Gastrocnemius medialis (tissue), 4 donors: Measurements from ENCODE around the gene BPIFB1. TPM values are rescaled to one million over a fixed set of nuclear protein-coding genes. Genes with fewer than 3 reads are reported as not detected.

Experiments
- ATAC-seq, 2 donors: fragments of 150-250 bp; one replicate each; pipeline ENCODE4 v1.9.1; 2016
- DNase-seq, 2 donors: peaks; one replicate each; pipeline ENCODE4 v3.0.0-alpha.2; 2019
- H3K27ac ChIP-seq, 4 donors: fragments of 200-600 bp; sonication (generic); 1 replicate in 1 of 4; 2 replicates in 3 of 4; pipeline ENCODE4 v1.5.1; 2016 to 2018; ENCODE audit warnings: mild to moderate bottlenecking in 2 of 4, moderate library complexity in 1 of 4
- H3K27me3 ChIP-seq, 3 donors: fragments of 200-600 bp; sonication (generic) in 2 of 3; 1 replicate in 1 of 3; 2 replicates in 2 of 3; pipeline versions ENCODE4 v1.5.1 to v1.6.0; 2016 to 2019; ENCODE audit warnings: mild to moderate bottlenecking in 1 of 3, moderate library complexity in 1 of 3
- H3K36me3 ChIP-seq, 2 donors: fragments of 200-600 bp; sonication (generic) in 1 of 2; one replicate each; pipeline ENCODE4 v1.5.1; 2017 to 2018
- H3K4me1 ChIP-seq, 2 donors: fragments of 200-600 bp; sonication (generic) in 1 of 2; one replicate each; pipeline ENCODE4 v1.5.1; 2016 to 2017; ENCODE audit warnings: mild to moderate bottlenecking in 2 of 2
- H3K4me3 ChIP-seq, 4 donors: fragments of 200-600 bp; sonication (generic) in 3 of 4; 1 replicate in 1 of 4; 2 replicates in 3 of 4; pipeline ENCODE4 v1.5.1; 2016 to 2019; ENCODE audit warnings: mild to moderate bottlenecking in 2 of 4
- H3K9me3 ChIP-seq, 3 donors: fragments of 200-600 bp; sonication (generic) in 2 of 3; 1 replicate in 1 of 3; 2 replicates in 2 of 3; pipeline ENCODE4 v1.5.1; 2016 to 2019
- POLR2A ChIP-seq, 2 donors: fragments of 450-650 bp; IDR thresholded peaks; one replicate each; pipeline ENCODE4 v1.6.1; 2017; ENCODE audit warnings: antibody characterized with exemption in 2 of 2, mild to moderate bottlenecking in 2 of 2, moderate library complexity in 2 of 2
- in situ Hi-C, 4 donors: fragments of 200-750 bp; cut with MboI; loops; one replicate each; pipeline versions ENCODE4 v1.15.0 to v1.8.0; 2017; ENCODE audit warnings: low sequenced_read_pairs in 4 of 4
- intact Hi-C: fragments of 100-400 bp; cut with DNase I; formaldehyde crosslinking; loops from one replicate; pipeline ENCODE4 v1.15.1; 2023; ENCODE audit warnings: low total_unique reads
- total RNA-seq, 4 donors: library from RNA; depleted of rRNA; stranded (reverse); fragments of >200 nt; gene quantifications; one replicate each; pipeline versions ENCODE4 v1.1.0 to v1.2.3, GENCODE V29; 2016
- TF ChIP-seq, protein P1 (sequence below), 5 experiments: fragments of 450-650 bp in 3 of 5; fragments of 200-600 bp in 2 of 5; sonication (generic) in 2 of 5; IDR thresholded peaks in 4 of 5; conservative IDR thresholded peaks in 1 of 5; 1 replicate in 4 of 5; 2 replicates in 1 of 5; pipeline ENCODE4 v1.5.1; 2016 to 2019; ENCODE audit warnings: antibody characterized with exemption in 5 of 5, mild to moderate bottlenecking in 3 of 5, moderate library complexity in 3 of 5

Gene BPIFB1
- total RNA-seq, 4 donors from 2014 or later: not detected

DNA sequence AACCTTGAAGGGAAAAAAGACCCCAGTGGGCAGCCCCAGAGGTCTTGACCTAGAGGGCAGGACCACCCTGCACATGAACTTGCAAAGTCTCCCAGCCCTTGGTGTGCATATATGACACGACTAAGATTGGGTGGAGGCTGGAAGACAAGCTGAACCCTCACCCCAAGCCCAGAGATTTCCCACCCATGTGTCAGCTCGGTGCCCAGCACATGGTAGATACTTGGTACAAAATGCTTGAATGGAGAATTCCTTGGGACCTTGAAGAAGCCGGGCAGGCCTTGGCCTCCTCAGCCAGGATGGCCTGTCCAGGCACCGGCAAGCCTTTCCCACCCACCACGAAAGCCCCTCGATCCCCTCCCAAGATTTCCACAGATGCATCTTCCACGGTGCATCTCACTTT is 50.6 kb downstream of the BPIFB1 start:
- DNase-seq (no peak), ATAC-seq (no peak)
- intact Hi-C loops: no loop called here
- no peak overlapping the region for H3K27ac ChIP-seq
- no peaks in the 10 kb centered on the region for H3K4me1 ChIP-seq
- H3K27me3 ChIP-seq: peaks cover 0 to 19% (median 0%) of the 10 kb centered on the region in 3 donors
- H3K36me3 ChIP-seq: no peaks in the 10 kb centered on the region
- no peak for TF ChIP-seq POLR2A (IDR thresholded peaks at IDR 0.05)
- TF ChIP-seq, protein P1, sequence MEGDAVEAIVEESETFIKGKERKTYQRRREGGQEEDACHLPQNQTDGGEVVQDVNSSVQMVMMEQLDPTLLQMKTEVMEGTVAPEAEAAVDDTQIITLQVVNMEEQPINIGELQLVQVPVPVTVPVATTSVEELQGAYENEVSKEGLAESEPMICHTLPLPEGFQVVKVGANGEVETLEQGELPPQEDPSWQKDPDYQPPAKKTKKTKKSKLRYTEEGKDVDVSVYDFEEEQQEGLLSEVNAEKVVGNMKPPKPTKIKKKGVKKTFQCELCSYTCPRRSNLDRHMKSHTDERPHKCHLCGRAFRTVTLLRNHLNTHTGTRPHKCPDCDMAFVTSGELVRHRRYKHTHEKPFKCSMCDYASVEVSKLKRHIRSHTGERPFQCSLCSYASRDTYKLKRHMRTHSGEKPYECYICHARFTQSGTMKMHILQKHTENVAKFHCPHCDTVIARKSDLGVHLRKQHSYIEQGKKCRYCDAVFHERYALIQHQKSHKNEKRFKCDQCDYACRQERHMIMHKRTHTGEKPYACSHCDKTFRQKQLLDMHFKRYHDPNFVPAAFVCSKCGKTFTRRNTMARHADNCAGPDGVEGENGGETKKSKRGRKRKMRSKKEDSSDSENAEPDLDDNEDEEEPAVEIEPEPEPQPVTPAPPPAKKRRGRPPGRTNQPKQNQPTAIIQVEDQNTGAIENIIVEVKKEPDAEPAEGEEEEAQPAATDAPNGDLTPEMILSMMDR (IDR thresholded peaks at IDR 0.05 in 4 of 5, conservative IDR thresholded peaks at IDR 0.05 in 1 of 5): no peak
- no peak overlapping the region for H3K4me3 ChIP-seq
- H3K9me3 ChIP-seq: no peaks in the 10 kb centered on the region
- in situ Hi-C loops: no loop called here

DNA sequence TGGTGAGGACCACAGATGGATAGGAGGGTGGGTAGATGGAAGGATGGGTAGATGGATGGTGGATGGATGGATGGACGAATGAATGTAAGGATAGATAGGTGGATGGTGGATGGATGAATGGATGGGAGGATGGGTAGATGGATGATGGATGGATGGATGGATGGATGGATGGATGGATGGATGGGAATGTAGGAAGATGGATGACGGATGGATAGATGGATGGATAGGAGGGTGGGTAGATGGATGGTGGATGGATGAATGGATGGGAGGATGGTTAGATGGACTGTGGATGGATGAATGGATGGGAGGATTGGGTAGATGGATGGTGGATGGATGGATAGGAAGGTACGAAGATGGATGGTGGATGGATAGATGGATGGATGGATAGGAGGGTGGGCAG is 51.1 kb downstream of the BPIFB1 start:
- no peak for DNase-seq
- H3K4me3 ChIP-seq: no peak overlapping the region
- no peaks in the 10 kb centered on the region for H3K4me1 ChIP-seq
- TF ChIP-seq, protein P1 (IDR thresholded peaks at IDR 0.05 in 4 of 5, conservative IDR thresholded peaks at IDR 0.05 in 1 of 5): no peak
- no peak for TF ChIP-seq POLR2A (IDR thresholded peaks at IDR 0.05)
- H3K27me3 ChIP-seq: peaks cover 0 to 17% (median 0%) of the 10 kb centered on the region in 3 donors
- no peaks in the 10 kb centered on the region for H3K36me3 ChIP-seq
- intact Hi-C loops: no loop called here
- no peaks in the 10 kb centered on the region for H3K9me3 ChIP-seq
- in situ Hi-C loops: no loop called here
- H3K27ac ChIP-seq: no peak overlapping the region
- ATAC-seq: no peak

DNA sequence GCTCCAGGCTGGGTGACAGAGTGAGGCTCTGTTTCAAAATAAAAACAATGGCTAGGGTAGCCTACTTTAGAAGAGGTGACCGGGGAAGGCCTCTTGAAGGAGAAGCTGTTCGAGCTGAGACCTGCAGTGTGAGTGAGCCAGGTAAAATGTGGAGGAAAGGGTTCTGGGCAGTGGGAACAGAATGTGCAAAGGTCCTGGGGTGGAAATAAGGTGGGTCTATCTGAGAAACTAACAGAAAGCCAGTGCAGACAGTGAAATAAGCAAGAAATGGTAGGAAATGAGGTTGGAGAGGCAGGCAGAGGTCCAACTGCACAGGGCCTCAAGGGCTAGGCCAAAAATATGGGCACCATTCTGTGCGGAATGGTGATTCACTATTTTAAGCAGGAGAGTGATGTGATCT is 53.4 kb downstream of the BPIFB1 start:
- Histone ChIP-seq H3K27ac (no peak overlapping the region), H3K27me3 (peaks cover 0 to 23% (median 0%) of the 10 kb centered on the region in 3 donors), H3K4me3 (no peak overlapping the region), H3K36me3 (no peaks in the 10 kb centered on the region), H3K9me3 (no peaks in the 10 kb centered on the region), H3K4me1 (no peaks in the 10 kb centered on the region)
- intact Hi-C loops: no loop called here
- DNase-seq (no peak), ATAC-seq (no peak)
- in situ Hi-C loops: no loop called here
- TF ChIP-seq POLR2A (IDR thresholded peaks at IDR 0.05): no peak
- TF ChIP-seq, protein P1 (IDR thresholded peaks at IDR 0.05 in 4 of 5, conservative IDR thresholded peaks at IDR 0.05 in 1 of 5): no peak

DNA sequence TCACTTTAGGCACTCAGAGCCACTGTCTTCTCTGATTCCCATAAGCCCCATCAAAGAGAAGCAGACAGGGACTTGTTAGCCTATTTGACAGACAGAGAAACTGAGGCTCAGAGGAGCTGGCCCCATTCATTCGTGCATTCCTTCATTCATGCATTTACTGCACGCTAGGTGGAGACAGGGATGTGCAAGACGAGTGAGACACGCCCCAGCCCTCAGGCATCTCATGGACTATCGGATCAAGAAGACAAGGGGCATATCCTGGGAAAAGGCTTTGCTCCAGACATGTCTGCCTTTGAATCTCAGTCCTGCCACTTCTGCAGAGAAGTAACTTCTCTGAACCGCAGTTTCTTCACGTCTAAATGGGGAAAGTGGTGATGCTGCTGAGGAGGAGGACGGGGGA is 54.1 kb downstream of the BPIFB1 start:
- Histone ChIP-seq H3K36me3 (no peaks in the 10 kb centered on the region), H3K27me3 (peaks cover 0 to 23% (median 0%) of the 10 kb centered on the region in 3 donors), H3K9me3 (no peaks in the 10 kb centered on the region), H3K27ac (no peak overlapping the region), H3K4me1 (no peaks in the 10 kb centered on the region), H3K4me3 (no peak overlapping the region)
- ATAC-seq: no peak
- TF ChIP-seq POLR2A (IDR thresholded peaks at IDR 0.05): no peak
- TF ChIP-seq, protein P1 (IDR thresholded peaks at IDR 0.05 in 4 of 5, conservative IDR thresholded peaks at IDR 0.05 in 1 of 5): no peak
- in situ Hi-C loops: no loop called here
- intact Hi-C loops: no loop called here
- DNase-seq: no peak

DNA sequence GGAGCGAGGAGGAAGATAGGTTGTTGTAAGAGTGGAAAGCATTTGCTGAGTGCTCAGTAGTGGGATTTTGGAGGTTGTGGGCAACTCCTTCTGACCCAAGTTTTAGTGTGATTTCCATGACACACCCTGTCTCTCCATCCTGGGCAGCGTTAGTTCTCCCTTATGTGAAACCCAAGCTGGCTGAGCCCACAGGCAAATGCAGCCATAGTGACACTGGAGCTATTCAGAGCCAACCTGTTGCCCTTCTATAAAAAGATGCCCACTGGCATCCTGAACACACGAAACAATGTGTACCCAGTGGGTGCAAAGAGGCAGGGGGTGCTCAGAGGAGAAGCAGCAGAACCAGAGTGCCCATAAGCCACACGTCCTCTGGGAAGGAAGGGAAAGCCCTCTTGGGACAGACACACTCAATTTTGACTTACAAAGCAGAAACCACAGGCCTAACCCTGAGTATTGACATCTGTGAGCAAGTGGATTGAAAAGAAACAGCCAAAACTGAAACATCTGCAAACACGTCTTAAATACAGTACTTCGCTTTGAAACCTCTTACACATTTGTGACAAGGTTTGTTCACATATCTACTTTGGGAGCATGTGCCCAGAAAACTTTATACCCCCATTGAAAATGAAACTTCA is 54.6 kb downstream of the BPIFB1 start:
- no peaks in the 10 kb centered on the region for H3K4me1 ChIP-seq
- ATAC-seq: no peak
- TF ChIP-seq POLR2A (IDR thresholded peaks at IDR 0.05): no peak
- TF ChIP-seq, protein P1 (IDR thresholded peaks at IDR 0.05 in 4 of 5, conservative IDR thresholded peaks at IDR 0.05 in 1 of 5): no peak
- H3K9me3 ChIP-seq: no peaks in the 10 kb centered on the region
- H3K27ac ChIP-seq: no peak overlapping the region
- H3K4me3 ChIP-seq: no peak overlapping the region
- intact Hi-C loops: no loop called here
- peaks cover 0 to 23% (median 0%) of the 10 kb centered on the region in 3 donors for H3K27me3 ChIP-seq
- no peaks in the 10 kb centered on the region for H3K36me3 ChIP-seq
- DNase-seq: no peak
- in situ Hi-C loops: no loop called here
